H1 (cell line): ENCODE measurements around the gene PPP1R2. TPM values are rescaled to one million over a fixed set of nuclear protein-coding genes. Genes with fewer than 3 reads are reported as not detected.

ENCODE experiments used
- CTCF ChIA-PET: fragments of 300-600 bp; sonication (Branson Sonifier 250); formaldehyde crosslinking; loops from one replicate; lab custom pipeline; 2021; ENCODE audit not compliant: partially characterized antibody; lab: Charles Lee
- POLR2A ChIA-PET: fragments of 300-600 bp; sonication (Branson Sonifier 250); formaldehyde crosslinking; loops from one replicate; lab custom pipeline; 2021; ENCODE audit warnings: inconsistent platforms; ENCODE audit not compliant: partially characterized antibody; lab: Charles Lee
- DNase-seq, 2 experiments: peaks; one replicate each; pipeline versions ENCODE4 v3.0.0 to v3.0.0-alpha.2; 2010 to 2022; ENCODE audit warnings: low spot score in 2 of 2, low read depth in 1 of 2, mixed read lengths in 1 of 2
- FAIRE-seq: peaks from 2 replicates; lab custom pipeline; 2011; peaks lifted over from hg19 to GRCh38; lab: Jason Lieb, UNC
- H2AFZ ChIP-seq: 2 replicates; pipeline ENCODE4 v1.8.1; 2012; ENCODE audit warnings: low read length, inconsistent platforms
- H2AK5ac ChIP-seq: 2 replicates; pipeline ENCODE4 v1.6.1; 2013; ENCODE audit warnings: low read depth, low read length
- H2BK120ac ChIP-seq: replicated peaks from 2 replicates; pipeline ENCODE3; 2013; ENCODE audit warnings: low read depth, low read length, inconsistent platforms
- H2BK12ac ChIP-seq: 2 replicates; pipeline ENCODE4 v1.6.1; 2013; ENCODE audit warnings: low read depth, low read length
- H2BK15ac ChIP-seq: 2 replicates; pipeline ENCODE4 v1.6.1; 2013; ENCODE audit warnings: low read length
- H2BK20ac ChIP-seq: 2 replicates; pipeline ENCODE4 v1.6.1; 2013; ENCODE audit warnings: low read length
- H2BK5ac ChIP-seq: 2 replicates; pipeline ENCODE4 v1.6.1; 2013; ENCODE audit warnings: low read depth, low read length
- H3K14ac ChIP-seq: 2 replicates; pipeline ENCODE4 v1.6.1; 2013; ENCODE audit warnings: inconsistent platforms; ENCODE audit not compliant: insufficient read length
- H3K18ac ChIP-seq: 2 replicates; pipeline ENCODE4 v1.6.1; 2013; ENCODE audit warnings: low read length; ENCODE audit errors: extremely low read depth
- H3K23ac ChIP-seq: 2 replicates; pipeline ENCODE4 v1.6.1; 2013; ENCODE audit warnings: inconsistent platforms; ENCODE audit not compliant: insufficient read length
- H3K23me2 ChIP-seq: 2 replicates; pipeline ENCODE4 v1.6.1; 2013; ENCODE audit warnings: low read depth, low read length
- H3K27ac ChIP-seq: 2 replicates; pipeline ENCODE4 v1.6.1; 2011; ENCODE audit warnings: low read depth, low read length, inconsistent platforms
- H3K27me3 ChIP-seq, 4 experiments: replicated peaks in 1 of 4; 1 replicate in 1 of 4; 2 replicates in 3 of 4; pipeline versions ENCODE4 v1.6.1 to v1.8.1; 2011 to 2013; ENCODE audit warnings: low read length in 3 of 4, mild to moderate bottlenecking in 3 of 4, inconsistent platforms in 2 of 4, mixed read lengths in 2 of 4, moderate library complexity in 1 of 4; ENCODE audit not compliant: control insufficient read depth in 3 of 4, insufficient read depth in 3 of 4; ENCODE audit errors: extremely low read depth in 1 of 4
- H3K36me3 ChIP-seq, 4 experiments: 2 replicates each; pipeline versions ENCODE4 v1.6.1 to v1.8.1; 2011 to 2013; ENCODE audit warnings: mild to moderate bottlenecking in 4 of 4, low read length in 3 of 4, moderate library complexity in 2 of 4, control low read depth in 1 of 4, inconsistent platforms in 1 of 4; ENCODE audit not compliant: insufficient read depth in 4 of 4, control insufficient read depth in 2 of 4
- H3K4ac ChIP-seq: replicated peaks from 2 replicates; pipeline ENCODE3; 2013; ENCODE audit warnings: low read length, low read depth, mixed read lengths, inconsistent platforms; ENCODE audit not compliant: insufficient read length
- H3K4me1 ChIP-seq, 4 experiments: replicated peaks in 1 of 4; 1 replicate in 1 of 4; 2 replicates in 3 of 4; pipeline versions ENCODE4 v1.6.1 to v1.8.1; 2011 to 2013; ENCODE audit warnings: low read length in 3 of 4, inconsistent platforms in 2 of 4, mixed read lengths in 1 of 4; ENCODE audit not compliant: insufficient read depth in 4 of 4, control insufficient read depth in 3 of 4
- H3K4me2 ChIP-seq, 2 experiments: 2 replicates each; pipeline versions ENCODE4 v1.6.1 to v1.8.1; 2011 to 2013; ENCODE audit warnings: low read depth in 2 of 2, low read length in 2 of 2, control low read depth in 1 of 2, inconsistent platforms in 1 of 2, mild to moderate bottlenecking in 1 of 2; ENCODE audit not compliant: insufficient read depth in 1 of 2
- H3K4me3 ChIP-seq, 4 experiments: fragments of 200-600, 300-600 bp in 1 of 4; sonication (generic), shearing (Covaris generic), sonication (Bioruptor Twin) in 1 of 4; 2 replicates each; pipeline versions ENCODE4 v1.5.1 to v1.8.1; 2011 to 2016; ENCODE audit warnings: low read length in 4 of 4, low read depth in 3 of 4, control low read depth in 2 of 4, inconsistent platforms in 2 of 4, mild to moderate bottlenecking in 2 of 4, mixed read lengths in 1 of 4, moderate library complexity in 1 of 4; ENCODE audit not compliant: insufficient read depth in 2 of 4; ENCODE audit errors: extremely low read depth in 1 of 4
- H3K56ac ChIP-seq: replicated peaks from 2 replicates; pipeline ENCODE3; 2013; ENCODE audit warnings: low read depth, mild to moderate bottlenecking, mixed read lengths, low read length, inconsistent platforms; ENCODE audit not compliant: insufficient read length
- H3K79me1 ChIP-seq: 2 replicates; pipeline ENCODE4 v1.6.1; 2013; ENCODE audit warnings: low read depth, low read length, control low read depth
- H3K79me2 ChIP-seq, 2 experiments: 2 replicates each; pipeline versions ENCODE4 v1.6.1 to v1.8.1; 2012 to 2013; ENCODE audit warnings: low read length in 2 of 2, mild to moderate bottlenecking in 2 of 2, inconsistent platforms in 1 of 2; ENCODE audit not compliant: insufficient read depth in 2 of 2, control insufficient read depth in 1 of 2
- H3K9ac ChIP-seq, 4 experiments: replicated peaks in 1 of 4; 1 replicate in 1 of 4; 2 replicates in 3 of 4; pipeline versions ENCODE4 v1.6.1 to v1.8.1; 2011 to 2013; ENCODE audit warnings: low read depth in 3 of 4, low read length in 3 of 4, control low read depth in 2 of 4, mild to moderate bottlenecking in 2 of 4, moderate library complexity in 2 of 4, inconsistent platforms in 1 of 4; ENCODE audit errors: extremely low read depth in 1 of 4
- H3K9me3 ChIP-seq, 2 experiments: 2 replicates each; pipeline versions ENCODE4 v1.6.1 to v1.8.1; 2012 to 2013; ENCODE audit warnings: mild to moderate bottlenecking in 2 of 2, moderate library complexity in 2 of 2, control low read depth in 1 of 2, inconsistent platforms in 1 of 2, low read depth in 1 of 2, low read length in 1 of 2, mixed read lengths in 1 of 2; ENCODE audit not compliant: insufficient read depth in 2 of 2
- H4K20me1 ChIP-seq, 2 experiments: replicated peaks in 1 of 2; 2 replicates each; pipeline versions ENCODE3 to v1.8.1; 2011 to 2013; ENCODE audit warnings: inconsistent platforms in 2 of 2, low read length in 2 of 2, mild to moderate bottlenecking in 1 of 2; ENCODE audit not compliant: insufficient read depth in 2 of 2, control insufficient read depth in 1 of 2
- H4K5ac ChIP-seq: 2 replicates; pipeline ENCODE4 v1.6.1; 2013; ENCODE audit warnings: low read length, low read depth, mixed read lengths, inconsistent platforms; ENCODE audit not compliant: insufficient read length
- H4K8ac ChIP-seq: 2 replicates; pipeline ENCODE4 v1.8.0; 2013; ENCODE audit warnings: mild to moderate bottlenecking, moderate library complexity, low read length, inconsistent platforms; ENCODE audit not compliant: insufficient read depth; ENCODE audit errors: extremely low read depth
- H4K91ac ChIP-seq: replicated peaks from 2 replicates; pipeline ENCODE3; 2013; ENCODE audit warnings: low read length, mixed read lengths, inconsistent platforms; ENCODE audit not compliant: insufficient read length
- ASH2L ChIP-seq: fragments of 200-600, 300-600 bp; sonication (generic); IDR thresholded peaks from one replicate; pipeline ENCODE4 v1.7.1; 2017; ENCODE audit warnings: low read length
- BCL11A ChIP-seq, 2 experiments: IDR thresholded peaks; one replicate each; pipeline ENCODE4 v1.6.1; 2011; ENCODE audit warnings: low read depth in 2 of 2, low read length in 2 of 2, mild to moderate bottlenecking in 2 of 2
- CTBP2 ChIP-seq: IDR thresholded peaks from 2 replicates; pipeline ENCODE4 v1.7.0; 2011; ENCODE audit warnings: borderline replicate concordance, mild to moderate bottlenecking, moderate library complexity, mixed read lengths, low read length; ENCODE audit not compliant: insufficient read depth, insufficient read length
- EP300 ChIP-seq, 2 experiments: IDR thresholded peaks; 1 replicate in 1 of 2; 2 replicates in 1 of 2; pipeline ENCODE4 v1.6.1; 2011 to 2012; ENCODE audit warnings: low read depth in 2 of 2, low read length in 2 of 2, mild to moderate bottlenecking in 2 of 2, borderline replicate concordance in 1 of 2, inconsistent platforms in 1 of 2, moderate library complexity in 1 of 2
- JUND ChIP-seq: IDR thresholded peaks from 2 replicates; pipeline ENCODE4 v1.6.1; 2011; ENCODE audit warnings: mild to moderate bottlenecking, improper control_type of control experiment, low read length
- KDM5A ChIP-seq: fragments of 200-600 bp; IDR thresholded peaks from 2 replicates; pipeline ENCODE4 v1.7.1; 2012; ENCODE audit warnings: mild to moderate bottlenecking, low read length, inconsistent platforms, mixed read lengths
- RAD21 ChIP-seq, 2 experiments: IDR thresholded peaks in 1 of 2; conservative IDR thresholded peaks in 1 of 2; 2 replicates each; pipeline ENCODE4 v1.6.1; 2011; ENCODE audit warnings: low read depth in 2 of 2, low read length in 2 of 2, improper control_type of control experiment in 1 of 2, inconsistent platforms in 1 of 2, mild to moderate bottlenecking in 1 of 2, moderate library complexity in 1 of 2
- RNF2 ChIP-seq: fragments of 200-900, 300-1000 bp; sonication (generic); IDR thresholded peaks from 2 replicates; pipeline ENCODE4 v1.7.1; 2016; ENCODE audit warnings: borderline replicate concordance, low read depth, mild to moderate bottlenecking, antibody characterized with exemption, low read length; ENCODE audit not compliant: poor library complexity, severe bottlenecking; ENCODE audit errors: missing control alignments
- SIRT6 ChIP-seq: IDR thresholded peaks from one replicate; pipeline ENCODE4 v1.7.1; 2012; ENCODE audit warnings: low read length, inconsistent platforms
- SP1 ChIP-seq: IDR thresholded peaks from 2 replicates; pipeline ENCODE4 v1.6.1; 2011; ENCODE audit warnings: low read depth, low read length
- SUZ12 ChIP-seq: fragments of 200-600 bp; sonication (generic); IDR thresholded peaks from 2 replicates; pipeline ENCODE4 v1.6.1; 2012; ENCODE audit warnings: mild to moderate bottlenecking, inconsistent platforms, low read length, moderate library complexity, mixed read lengths
- TAF1 ChIP-seq: IDR thresholded peaks from 2 replicates; pipeline ENCODE4 v1.6.1; 2011; ENCODE audit warnings: mild to moderate bottlenecking, low read depth, low read length
- WGBS, 2 experiments: shearing (Covaris generic) in 1 of 2; methylation state at CpG; one replicate each; pipeline versions ENCODE4 v1.1.6 to v1.1.7; 2013 to 2015; ENCODE audit warnings: low lambda C conversion rate in 2 of 2, mixed read lengths in 2 of 2, inconsistent platforms in 1 of 2, low coverage in 1 of 2, missing lambda C conversion rate in 1 of 2; ENCODE audit not compliant: insufficient replicate concordance in 2 of 2, insufficient coverage in 1 of 2, insufficient read length in 1 of 2; ENCODE audit errors: extremely low coverage in 1 of 2, missing lambda C conversion rate in 1 of 2; 5-methylcytosine and 5-hydroxymethylcytosine counted together
- polyA plus RNA-seq, 7 experiments: library from polyadenylated mRNA; depleted of rRNA in 3 of 7; stranded (reverse) in 5 of 7; unstranded in 2 of 7; fragments of >200 nt in 5 of 7; fragments of 200-250 nt in 2 of 7; gene quantifications; 1 replicate in 5 of 7; 2 replicates in 1 of 7; 4 replicates in 1 of 7; pipeline versions ENCODE4 v1.2.1 to v1.2.3, GENCODE V29; 2011 to 2013; ENCODE audit warnings: missing spikeins in 2 of 7, mixed read lengths in 2 of 7
- total RNA-seq: library from RNA; stranded (reverse); fragmentation: NEBNext Ultra II Directional; extraction: Animal tissue kit (Norgen Biotek cat#: 25700); gene quantifications from 2 replicates; pipeline ENCODE4 v1.2.1, GENCODE V29; 2021
- TF ChIP-seq, protein P1 (sequence below): IDR thresholded peaks from 2 replicates; pipeline ENCODE4 v1.6.1; 2012; ENCODE audit warnings: inconsistent platforms

The PPP1R2 gene
- total and polyA plus RNA-seq, 2 of the 8 experiments (the other 6 are each of a cell fraction or from before 2014, with no cell fraction given) = 14.0 to 26.5 TPM

DNA sequence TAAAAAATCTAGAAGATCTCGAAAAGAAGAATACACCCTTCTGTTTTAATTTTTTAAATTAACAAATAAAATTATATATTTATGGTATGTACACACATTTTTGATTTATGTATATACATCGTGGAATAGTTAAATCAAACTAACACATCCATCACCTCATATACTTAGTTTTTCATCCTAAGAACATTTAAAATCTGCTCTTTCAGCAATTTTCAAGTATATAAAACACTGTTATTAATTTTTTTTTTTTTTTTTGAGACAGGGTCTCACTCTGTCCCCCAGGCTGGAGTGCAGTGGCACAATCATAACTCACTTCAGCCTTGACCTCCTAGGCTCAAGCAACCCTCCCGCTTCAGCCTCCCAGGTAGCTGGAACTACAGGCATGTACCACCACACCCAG is 67.5 kb downstream of the PPP1R2 start:
- no peak overlapping the region for H2AFZ ChIP-seq
- H3K79me2 ChIP-seq = no peaks in the 10 kb centered on the region
- no peak overlapping the region for H4K91ac ChIP-seq
- no peak overlapping the region for H3K14ac ChIP-seq
- no peaks in the 10 kb centered on the region for H3K79me1 ChIP-seq
- no peak overlapping the region for H3K27ac ChIP-seq
- H4K20me1 ChIP-seq = no peaks in the 10 kb centered on the region
- H2AK5ac ChIP-seq = no peak overlapping the region
- no peaks in the 10 kb centered on the region for H3K36me3 ChIP-seq
- H4K8ac ChIP-seq = no peak overlapping the region
- no peak overlapping the region for H3K4ac ChIP-seq
- DNase-seq (no peak), FAIRE-seq (no peak)
- no peak overlapping the region for H3K4me2 ChIP-seq
- no peak overlapping the region for H3K4me3 ChIP-seq
- H3K18ac ChIP-seq = no peak overlapping the region
- H3K9me3 ChIP-seq = no peaks in the 10 kb centered on the region
- H3K4me1 ChIP-seq = no peaks in the 10 kb centered on the region
- H4K5ac ChIP-seq = no peak overlapping the region
- H3K27me3 ChIP-seq = no peaks in the 10 kb centered on the region
- H2BK20ac ChIP-seq = no peak overlapping the region
- no peak overlapping the region for H2BK15ac ChIP-seq
- no peak overlapping the region for H3K56ac ChIP-seq
- ChIA-PET CTCF (interaction anchor here (0.8 to 1.4 kb wide), 2 partner anchors 32 to 204 kb away, joined by 3 to 4 read pairs; partner anchors contain the start of gene XXYLT1), POLR2A (interaction anchor here (1.1 kb wide), 1 partner anchor 29 kb away, joined by 3 read pairs; no protein-coding TSS in a partner anchor)
- no peak overlapping the region for H3K23ac ChIP-seq
- H3K9ac ChIP-seq = no peak overlapping the region
- no peak overlapping the region for H2BK120ac ChIP-seq
- 93% methylated on average over 3 of the region's 3 CpGs; no CpG with 5 or more reads in 1 of the 2 experiments for WGBS, 2 experiments
- no peaks in the 10 kb centered on the region for H3K23me2 ChIP-seq
- no peak overlapping the region for H2BK12ac ChIP-seq
- no peak overlapping the region for H2BK5ac ChIP-seq
- TF ChIP-seq RNF2 (no peak), CTBP2 (no peak), ASH2L (no peak), EP300 (IDR thresholded peaks at IDR 0.05; ENCODE audit: borderline replicate concordance in 1 of 2, low read depth in 2 of 2, low read length in 2 of 2) (no peak), BCL11A (IDR thresholded peaks at IDR 0.05; ENCODE audit: low read depth in 2 of 2, low read length in 2 of 2) (no peak), SIRT6 (no peak), JUND (no peak), SUZ12 (no peak), SP1 (no peak), TAF1 (no peak), RAD21 (IDR thresholded peaks at IDR 0.05 in 1 of 2, conservative IDR thresholded peaks at IDR 0.05 in 1 of 2; ENCODE audit: low read depth in 2 of 2, low read length in 2 of 2) (no peak), KDM5A (no peak)
- TF ChIP-seq, protein P1, sequence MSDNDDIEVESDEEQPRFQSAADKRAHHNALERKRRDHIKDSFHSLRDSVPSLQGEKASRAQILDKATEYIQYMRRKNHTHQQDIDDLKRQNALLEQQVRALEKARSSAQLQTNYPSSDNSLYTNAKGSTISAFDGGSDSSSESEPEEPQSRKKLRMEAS = no peak
